Erythroblast (primary cell): ENCODE measurements around the gene IGFLR1.

Experiments used
- GATA1 ChIP-seq: IDR thresholded peaks from 2 replicates; pipeline ENCODE4 v1.6.1; 2011; ENCODE audit warnings: low read depth, mild to moderate bottlenecking, control low read depth, low read length, moderate library complexity
- POLR2A ChIP-seq: IDR thresholded peaks from 2 replicates; pipeline ENCODE4 v1.6.1; 2011; ENCODE audit warnings: mild to moderate bottlenecking, low read length

- no peak for TF ChIP-seq POLR2A
- no peak for TF ChIP-seq GATA1
Measured at GRCh38 chr19:35786299-35787160, 44.3 kb upstream of the IGFLR1 start.
